Measurements from ENCODE around the gene THRB. TPM values are rescaled to one million over a fixed set of nuclear protein-coding genes. Genes with fewer than 3 reads are reported as not detected.

Gene THRB
- total RNA-seq, 1 experiment from 2014 or later, result 9.7 TPM

DNA sequence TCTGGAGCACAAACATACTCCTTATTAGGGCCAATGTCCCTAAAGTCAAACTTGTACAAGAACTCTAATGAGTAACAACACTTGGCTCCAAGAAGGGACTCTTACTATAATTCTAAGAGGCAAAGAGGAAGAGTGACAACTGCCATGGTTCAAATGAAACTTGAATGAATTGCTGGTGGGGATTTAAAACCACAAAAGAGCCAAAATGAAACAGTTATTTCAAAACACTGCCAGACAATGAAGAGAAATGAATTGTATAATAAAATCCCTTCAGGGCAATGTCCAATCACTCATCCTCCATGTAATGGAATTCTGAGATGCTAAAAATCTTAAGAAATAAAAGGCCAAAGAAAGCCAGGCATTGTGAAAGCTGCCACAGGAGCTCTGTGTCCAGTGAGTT lies 14.2 kb downstream of the THRB start:
- Histone ChIP-seq H2AFZ (no peak overlapping the region), H4K20me1 (ENCODE audit: insufficient read depth) (no peaks in the 10 kb centered on the region), H3K9me2 (ENCODE audit: insufficient read depth) (no peaks in the 10 kb centered on the region; the same call in 1 of the 2 replicates), H3K36me3 (ENCODE audit: low read depth) (no peaks in the 10 kb centered on the region), H3K79me2 (ENCODE audit: low read depth) (0 out of 2 replicates have a peak, but pooled peaks cover 11% of the 10 kb centered on the region), H3K27me3 (ENCODE audit: insufficient read depth, low read depth) (no peaks in the 10 kb centered on the region), H3K27ac (no peak overlapping the region), H3K4me2 (no peak overlapping the region), H3K9me3 (ENCODE audit: insufficient read depth, low read depth) (no peaks in the 10 kb centered on the region), H3K4me1 (replicated peaks; ENCODE audit: insufficient read depth) (peaks cover 21% of the 10 kb centered on the region), H3K4me3 (no peak overlapping the region), H3F3A (ENCODE audit: insufficient read depth, low read depth) (peaks cover 6% of the 10 kb centered on the region; the same call in 1 of the 2 replicates)
- intact Hi-C loops (cut with micrococcal nuclease; ENCODE audit: unreplicated experiment), result no loop called here
- no peak for DNase-seq
- TF ChIP-seq EZH2 (IDR thresholded peaks at IDR 0.05; ENCODE audit: low read depth) (no peak), CTCF (conservative IDR thresholded peaks at IDR 0.05) (no peak)
- ChIA-PET POLR2A (ENCODE audit: unreplicated experiment) (no interaction called here), CTCF (no interaction called here)
- no TSS peak for BruUV-seq (replicated peaks)

DNA sequence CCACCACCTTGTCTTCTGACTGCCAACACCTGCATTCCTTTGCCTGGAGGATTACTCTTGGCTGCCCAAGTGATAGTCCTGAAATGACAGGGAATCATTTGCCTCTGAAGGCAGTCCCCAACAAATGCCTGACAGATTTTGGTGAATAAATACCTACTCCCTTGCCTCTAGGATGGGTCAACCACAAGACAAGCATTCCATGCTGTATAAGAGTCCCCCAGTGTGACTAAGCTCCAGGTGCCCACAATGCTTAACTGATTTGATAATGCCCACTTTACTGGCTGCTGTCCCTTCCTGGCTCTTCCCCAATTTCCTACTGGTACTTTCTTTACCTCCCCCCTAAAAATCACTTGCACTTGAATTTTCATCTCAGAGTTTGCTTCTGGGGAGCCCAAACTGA lies 14.8 kb downstream of the THRB start:
- intact Hi-C loops (cut with micrococcal nuclease; ENCODE audit: unreplicated experiment), result no loop called here
- POLR2A ChIA-PET (ENCODE audit: unreplicated experiment), result no interaction called here
- no TSS peak for BruUV-seq (replicated peaks)
- no peak for DNase-seq
- Histone ChIP-seq H3K9me3 (ENCODE audit: insufficient read depth, low read depth) (no peaks in the 10 kb centered on the region), H3F3A (ENCODE audit: insufficient read depth, low read depth) (peaks cover 6% of the 10 kb centered on the region; the same call in 1 of the 2 replicates), H3K36me3 (ENCODE audit: low read depth) (no peaks in the 10 kb centered on the region), H3K4me3 (no peak overlapping the region), H3K27ac (no peak overlapping the region), H3K27me3 (ENCODE audit: insufficient read depth, low read depth) (no peaks in the 10 kb centered on the region), H2AFZ (no peak overlapping the region), H3K79me2 (ENCODE audit: low read depth) (peaks cover 12% of the 10 kb centered on the region; the same call in 1 of the 2 replicates), H4K20me1 (ENCODE audit: insufficient read depth) (no peaks in the 10 kb centered on the region), H3K4me1 (replicated peaks; ENCODE audit: insufficient read depth) (peaks cover 22% of the 10 kb centered on the region), H3K4me2 (no peak overlapping the region), H3K9me2 (ENCODE audit: insufficient read depth) (no peaks in the 10 kb centered on the region; the same call in 1 of the 2 replicates)
- CTCF ChIA-PET, result no interaction called here
- TF ChIP-seq EZH2 (IDR thresholded peaks at IDR 0.05; ENCODE audit: low read depth), result no peak
- no peak for TF ChIP-seq CTCF (conservative IDR thresholded peaks at IDR 0.05)

- peaks cover 30% of the 10 kb centered on the region for H3K4me1 ChIP-seq (replicated peaks; ENCODE audit: insufficient read depth)
- peaks cover 6% of the 10 kb centered on the region; the same call in 1 of the 2 replicates for H3F3A ChIP-seq (ENCODE audit: insufficient read depth, low read depth)
- ChIA-PET CTCF (no interaction called here), POLR2A (ENCODE audit: unreplicated experiment) (no interaction called here)
- no peak overlapping the region for H2AFZ ChIP-seq
- H3K36me3 ChIP-seq (ENCODE audit: low read depth), result no peaks in the 10 kb centered on the region
- no peak overlapping the region for H3K4me2 ChIP-seq
- no peak for TF ChIP-seq CTCF (conservative IDR thresholded peaks at IDR 0.05)
- TF ChIP-seq EZH2 (IDR thresholded peaks at IDR 0.05; ENCODE audit: low read depth), result no peak
- no peaks in the 10 kb centered on the region for H3K9me2 ChIP-seq (ENCODE audit: insufficient read depth)
- H3K4me3 ChIP-seq, result no peak overlapping the region
- intact Hi-C loops (cut with micrococcal nuclease; ENCODE audit: unreplicated experiment), result no loop called here
- H4K20me1 ChIP-seq (ENCODE audit: insufficient read depth), result no peaks in the 10 kb centered on the region
- no peak overlapping the region for H3K27ac ChIP-seq
- H3K27me3 ChIP-seq (ENCODE audit: insufficient read depth, low read depth), result no peaks in the 10 kb centered on the region
- peaks cover 18% of the 10 kb centered on the region for H3K79me2 ChIP-seq (ENCODE audit: low read depth)
- no TSS peak for BruUV-seq (replicated peaks)
- DNase-seq, result no peak
- peaks cover 6% of the 10 kb centered on the region; the same call in 1 of the 2 replicates for H3K9me3 ChIP-seq (ENCODE audit: insufficient read depth, low read depth)
These were observed 17.6 kb downstream of the THRB start for GRCh38 chr3:24476871-24477656.
